ENCODE measurements around the gene SYNGR3. TPM values are rescaled to one million over a fixed set of nuclear protein-coding genes. Genes with fewer than 3 reads are reported as not detected.

The SYNGR3 gene
- total RNA-seq, 2 donors from 2014 or later: 7.0 to 11.2 TPM

- no peak overlapping the region for H3K9ac ChIP-seq (ENCODE audit: extremely low read depth, low read length, poor library complexity, severe bottlenecking)
- H3K4me3 ChIP-seq (ENCODE audit: low read length): no peak overlapping the region
- H3K4me1 ChIP-seq (ENCODE audit: control insufficient read depth, insufficient read depth, low read length): no peaks in the 10 kb centered on the region
- Mint-ChIP-seq H3K27ac (no peak overlapping the region), H3K4me3 (no peak overlapping the region), H3K4me1 (no peaks in the 10 kb centered on the region), H3K9me3 (peaks cover 2% of the 10 kb centered on the region), H3K27me3 (ENCODE audit: insufficient read depth) (peaks cover 10% of the 10 kb centered on the region), H3K36me3 (ENCODE audit: low read depth) (no peaks in the 10 kb centered on the region)
- no peak overlapping the region for H3K27ac ChIP-seq (ENCODE audit: low read depth, low read length)
- no peaks in the 10 kb centered on the region for H3K9me3 ChIP-seq (ENCODE audit: control insufficient read depth, low read length)
- TF ChIP-seq CTCF (conservative IDR thresholded peaks at IDR 0.05): no peak
- WGBS, 2 experiments (ENCODE audit: insufficient coverage in 1 of 2, insufficient read length in 1 of 2): 95 to 96% methylated on average over 9 of the region's 9 CpGs
- H3K27me3 ChIP-seq (ENCODE audit: control insufficient read depth, insufficient read depth, low read length, poor library complexity, severe bottlenecking): no peaks in the 10 kb centered on the region
- DNase-seq: no peak
- no peaks in the 10 kb centered on the region for H3K36me3 ChIP-seq (ENCODE audit: control insufficient read depth, insufficient read depth, low read length)
Observed at GRCh38 chr16:1947369-1947670, 42.5 kb upstream of the SYNGR3 start.

GRCh38 chr16:1949507-1949906, 40.3 kb upstream of the SYNGR3 start:
- H3K27me3 ChIP-seq (ENCODE audit: control insufficient read depth, insufficient read depth, low read length, poor library complexity, severe bottlenecking): no peaks in the 10 kb centered on the region
- no peaks in the 10 kb centered on the region for H3K4me1 ChIP-seq (ENCODE audit: control insufficient read depth, insufficient read depth, low read length)
- Mint-ChIP-seq H3K9me3 (peaks cover 2% of the 10 kb centered on the region), H3K27me3 (ENCODE audit: insufficient read depth) (peaks cover 7% of the 10 kb centered on the region), H3K4me3 (no peak overlapping the region), H3K27ac (no peak overlapping the region), H3K36me3 (ENCODE audit: low read depth) (no peaks in the 10 kb centered on the region), H3K4me1 (no peaks in the 10 kb centered on the region)
- no peak for DNase-seq
- no peak overlapping the region for H3K4me3 ChIP-seq (ENCODE audit: low read length)
- H3K36me3 ChIP-seq (ENCODE audit: control insufficient read depth, insufficient read depth, low read length): no peaks in the 10 kb centered on the region
- H3K9ac ChIP-seq (ENCODE audit: extremely low read depth, low read length, poor library complexity, severe bottlenecking): no peak overlapping the region
- no peak overlapping the region for H3K27ac ChIP-seq (ENCODE audit: low read depth, low read length)
- 98 to 100% methylated on average over 1 to 9 of the region's 11 CpGs for WGBS, 2 experiments (ENCODE audit: insufficient coverage in 1 of 2, insufficient read length in 1 of 2)
- no peak for TF ChIP-seq CTCF (conservative IDR thresholded peaks at IDR 0.05)
- no peaks in the 10 kb centered on the region for H3K9me3 ChIP-seq (ENCODE audit: control insufficient read depth, low read length)

GRCh38 chr16:1950047-1950446, 39.7 kb upstream of the SYNGR3 start:
- no peaks in the 10 kb centered on the region for H3K9me3 ChIP-seq (ENCODE audit: control insufficient read depth, low read length)

More at GRCh38 chr16:1950047-1950446, 39.7 kb upstream of the SYNGR3 start:
- no peak overlapping the region for H3K4me3 Mint-ChIP-seq
- H3K9ac ChIP-seq (ENCODE audit: extremely low read depth, low read length, poor library complexity, severe bottlenecking): no peak overlapping the region
- no peaks in the 10 kb centered on the region for H3K36me3 Mint-ChIP-seq (ENCODE audit: low read depth)
- peaks cover 2% of the 10 kb centered on the region for H3K9me3 Mint-ChIP-seq
- TF ChIP-seq CTCF (conservative IDR thresholded peaks at IDR 0.05): no peak
- H3K27ac ChIP-seq (ENCODE audit: low read depth, low read length): no peak overlapping the region
- no peaks in the 10 kb centered on the region for H3K4me1 ChIP-seq (ENCODE audit: control insufficient read depth, insufficient read depth, low read length)
- H3K4me3 ChIP-seq (ENCODE audit: low read length): no peak overlapping the region
- no peak for DNase-seq
- peaks cover 4% of the 10 kb centered on the region for H3K27me3 Mint-ChIP-seq (ENCODE audit: insufficient read depth)
- WGBS, 2 experiments (ENCODE audit: insufficient coverage in 1 of 2, insufficient read length in 1 of 2): 86 to 92% methylated on average over 2 to 7 of the region's 7 CpGs
- no peaks in the 10 kb centered on the region for H3K4me1 Mint-ChIP-seq
- no peak overlapping the region for H3K27ac Mint-ChIP-seq
- H3K27me3 ChIP-seq (ENCODE audit: control insufficient read depth, insufficient read depth, low read length, poor library complexity, severe bottlenecking): no peaks in the 10 kb centered on the region
- no peaks in the 10 kb centered on the region for H3K36me3 ChIP-seq (ENCODE audit: control insufficient read depth, insufficient read depth, low read length)
